Measurements from ENCODE around the gene ABCC1. TPM values are rescaled to one million over a fixed set of nuclear protein-coding genes. Genes with fewer than 3 reads are reported as not detected.
"Not testable (repeated sequence)": the region's sequence is repeated elsewhere in the genome, so short reads cannot be mapped to it uniquely, and the experiment has no call there.

The ABCC1 gene
- total and polyA plus RNA-seq, 12 donors: 6.1 to 32.8 (median 21.6) TPM

GRCh38 chr16:16190546-16190945, 241.1 kb downstream of the ABCC1 start:
- no peaks in the 10 kb centered on the region for H3K9me3 ChIP-seq
- no peaks in the 10 kb centered on the region for H3K27me3 ChIP-seq
- no peaks in the 10 kb centered on the region for H3K36me3 ChIP-seq
- H3K27ac ChIP-seq: no peak overlapping the region
- DNase-seq (no peak), ATAC-seq (no peak)
- no peak overlapping the region for H3K4me3 ChIP-seq
- no peaks in the 10 kb centered on the region for H3K4me1 ChIP-seq
- TF ChIP-seq, protein P1, sequence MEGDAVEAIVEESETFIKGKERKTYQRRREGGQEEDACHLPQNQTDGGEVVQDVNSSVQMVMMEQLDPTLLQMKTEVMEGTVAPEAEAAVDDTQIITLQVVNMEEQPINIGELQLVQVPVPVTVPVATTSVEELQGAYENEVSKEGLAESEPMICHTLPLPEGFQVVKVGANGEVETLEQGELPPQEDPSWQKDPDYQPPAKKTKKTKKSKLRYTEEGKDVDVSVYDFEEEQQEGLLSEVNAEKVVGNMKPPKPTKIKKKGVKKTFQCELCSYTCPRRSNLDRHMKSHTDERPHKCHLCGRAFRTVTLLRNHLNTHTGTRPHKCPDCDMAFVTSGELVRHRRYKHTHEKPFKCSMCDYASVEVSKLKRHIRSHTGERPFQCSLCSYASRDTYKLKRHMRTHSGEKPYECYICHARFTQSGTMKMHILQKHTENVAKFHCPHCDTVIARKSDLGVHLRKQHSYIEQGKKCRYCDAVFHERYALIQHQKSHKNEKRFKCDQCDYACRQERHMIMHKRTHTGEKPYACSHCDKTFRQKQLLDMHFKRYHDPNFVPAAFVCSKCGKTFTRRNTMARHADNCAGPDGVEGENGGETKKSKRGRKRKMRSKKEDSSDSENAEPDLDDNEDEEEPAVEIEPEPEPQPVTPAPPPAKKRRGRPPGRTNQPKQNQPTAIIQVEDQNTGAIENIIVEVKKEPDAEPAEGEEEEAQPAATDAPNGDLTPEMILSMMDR (IDR thresholded peaks at IDR 0.05): no peak
- intact Hi-C loops (cut with DNase I): loop anchor here in 3 of 10 donors (5.0 to 10.0 kb wide), 2 partner anchors 423 to 426 kb away; no protein-coding TSS in a partner anchor
- 83 to 87% methylated on average over 5 of the region's 5 CpGs for WGBS, 2 donors

GRCh38 chr16:16190966-16191365, 241.6 kb downstream of the ABCC1 start:
- 91 to 99% methylated on average over 12 of the region's 12 CpGs for WGBS, 2 donors
- H3K4me3 ChIP-seq, H3K9me3 ChIP-seq, DNase-seq, H3K4me1 ChIP-seq, ATAC-seq, H3K27ac ChIP-seq, H3K36me3 ChIP-seq, H3K27me3 ChIP-seq: not testable (repeated sequence)
- intact Hi-C loops (cut with DNase I): loop anchor here in 3 of 10 donors (5.0 to 10.0 kb wide), 2 partner anchors 424 to 426 kb away; no protein-coding TSS in a partner anchor

DNA sequence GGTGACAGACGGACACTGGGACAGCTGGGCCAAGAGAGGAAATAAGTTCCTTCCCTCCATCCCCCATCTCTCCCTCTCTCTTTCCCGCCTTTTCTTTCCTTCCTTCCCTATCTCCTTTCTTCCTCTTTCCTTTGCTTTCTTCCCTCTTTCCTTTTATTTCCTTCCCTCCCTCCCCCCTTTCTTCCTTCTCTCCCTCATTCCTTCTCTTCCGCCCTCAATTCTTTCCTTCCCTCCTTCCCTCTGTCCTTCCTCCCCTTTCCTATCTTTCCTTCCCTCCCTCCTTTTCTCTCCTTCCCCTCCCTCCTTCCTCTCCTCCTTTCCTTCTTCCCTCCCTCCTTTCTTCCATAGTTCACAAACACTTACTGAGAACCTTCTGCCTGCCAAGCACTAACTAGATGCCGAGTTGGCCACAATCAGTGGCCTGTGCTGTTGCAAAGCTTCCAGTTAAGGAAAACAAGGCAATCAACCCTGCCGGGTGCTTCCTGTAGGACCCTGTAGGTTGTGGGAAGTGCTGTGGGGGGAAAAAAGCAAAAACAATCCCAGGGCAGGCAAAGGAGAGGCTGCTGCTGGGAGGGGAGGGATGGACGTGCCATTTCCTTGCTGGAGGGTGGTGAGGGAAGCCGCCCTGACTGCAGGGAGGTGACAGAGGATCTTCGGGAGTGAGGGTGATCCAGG, 242.2 kb downstream of the ABCC1 start:
- intact Hi-C loops (cut with DNase I): loop anchor here in 3 of 10 donors (5.0 to 10.0 kb wide), 2 partner anchors 424 to 427 kb away; no protein-coding TSS in a partner anchor
- DNase-seq (no peak), ATAC-seq (no peak)
- H3K27ac ChIP-seq: no peak overlapping the region
- no peak overlapping the region for H3K4me3 ChIP-seq
- no peaks in the 10 kb centered on the region for H3K27me3 ChIP-seq
- no peaks in the 10 kb centered on the region for H3K36me3 ChIP-seq
- no peaks in the 10 kb centered on the region for H3K9me3 ChIP-seq
- WGBS, 2 donors: 55 to 62% methylated on average over 7 to 8 of the region's 8 CpGs
- TF ChIP-seq, protein P1 (IDR thresholded peaks at IDR 0.05): no peak
- no peaks in the 10 kb centered on the region for H3K4me1 ChIP-seq

Other genes with a start within 250 kb of the ABCC1 start
- gene MYH11, start 92.6 kb upstream of the ABCC1 start, total RNA-seq: 10 to 100 TPM in 9 of 10 donors, 1 to 10 TPM in 1; 9.8 to 40.5 (median 23.5) TPM
- gene MYH11, start 92.6 kb upstream of the ABCC1 start, polyA plus RNA-seq: 10 to 100 TPM; 20.0 to 46.7 TPM
- 10 to 100 TPM; 24.1 to 42.6 (median 32.5) TPM for gene CEP20, start 61.0 kb upstream of the ABCC1 start, total RNA-seq
- 10 to 100 TPM; 14.8 to 14.9 TPM for gene CEP20, start 61.0 kb upstream of the ABCC1 start, polyA plus RNA-seq